Measurements from ENCODE around the gene RFC2. TPM values are rescaled to one million over a fixed set of nuclear protein-coding genes. Genes with fewer than 3 reads are reported as not detected.
A peak's percentile ranks its signal among the peaks of the same experiment; 100 is the strongest.

RFC2 gene
- total and polyA plus RNA-seq, 10 of the 15 experiments (the other 5 are each of a cell fraction or from before 2014, with no cell fraction given): 25.8 to 145 (median 90.9) TPM

DNA sequence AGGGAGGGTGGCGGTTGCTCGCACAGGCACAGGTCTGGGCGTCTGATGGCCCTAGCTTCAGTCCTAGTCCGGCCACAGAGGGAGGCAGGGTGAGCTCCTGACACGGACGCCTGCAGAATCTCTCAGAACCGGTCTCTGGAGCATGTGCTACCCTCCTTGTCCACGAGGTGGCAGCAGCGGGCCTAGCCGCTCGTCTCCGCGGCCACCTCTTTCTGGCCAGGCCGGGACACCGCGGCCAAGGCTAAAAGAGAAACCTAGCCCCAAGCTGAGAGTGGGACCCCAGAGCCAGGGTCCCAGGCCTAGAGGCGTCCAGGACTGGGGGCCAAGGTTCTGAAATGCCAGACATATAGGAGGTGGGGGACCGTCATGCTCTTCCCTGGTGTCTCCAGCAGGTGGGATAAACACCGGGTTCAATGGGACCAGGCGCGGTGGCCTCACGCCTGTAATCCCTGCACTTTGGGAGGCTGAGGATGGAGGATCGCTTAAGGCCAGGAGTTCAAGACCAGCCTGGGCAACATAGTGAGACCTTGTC lies 47.5 kb downstream of the RFC2 start (continued):
- no peak for TF ChIP-seq NR2C2 (IDR thresholded peaks at IDR 0.05; ENCODE audit: borderline replicate concordance, control insufficient read depth, insufficient read length, low read depth)
- no peak for TF ChIP-seq YBX1 (IDR thresholded peaks at IDR 0.05)
- no peak for TF ChIP-seq SMAD1 (IDR thresholded peaks at IDR 0.05; ENCODE audit: low read depth, partially characterized antibody)
- peak in 1 of 2 experiments; percentile 30; a peak in 1 of 4 replicates for TF ChIP-seq BHLHE40 (IDR thresholded peaks at IDR 0.05; ENCODE audit: borderline replicate concordance in 1 of 2, low read depth in 2 of 2, low read length in 1 of 2)
- TF ChIP-seq KLF5 (IDR thresholded peaks at IDR 0.05; ENCODE audit: partially characterized antibody): peak; percentile 46
- no peak for TF ChIP-seq MAX (IDR thresholded peaks at IDR 0.05; ENCODE audit: low read depth, low read length)
- TF ChIP-seq CUX1 (IDR thresholded peaks at IDR 0.05; ENCODE audit: insufficient replicate concordance, low read depth, low read length): no peak
- TF ChIP-seq KDM1A (IDR thresholded peaks at IDR 0.05; ENCODE audit: borderline replicate concordance): no peak
- TF ChIP-seq CEBPB (IDR thresholded peaks at IDR 0.05; ENCODE audit: borderline replicate concordance in 1 of 2, low read depth in 2 of 2, low read length in 2 of 2): no peak
- no peak; the same call in 1 of the 2 replicates for TF ChIP-seq NRF1 (conservative IDR thresholded peaks at IDR 0.05; ENCODE audit: low read depth, low read length)
- TF ChIP-seq NR2C1 (IDR thresholded peaks at IDR 0.05): no peak
- no peak for TF ChIP-seq NFXL1 (IDR thresholded peaks at IDR 0.05; ENCODE audit: borderline replicate concordance)
- TF ChIP-seq, protein P1, sequence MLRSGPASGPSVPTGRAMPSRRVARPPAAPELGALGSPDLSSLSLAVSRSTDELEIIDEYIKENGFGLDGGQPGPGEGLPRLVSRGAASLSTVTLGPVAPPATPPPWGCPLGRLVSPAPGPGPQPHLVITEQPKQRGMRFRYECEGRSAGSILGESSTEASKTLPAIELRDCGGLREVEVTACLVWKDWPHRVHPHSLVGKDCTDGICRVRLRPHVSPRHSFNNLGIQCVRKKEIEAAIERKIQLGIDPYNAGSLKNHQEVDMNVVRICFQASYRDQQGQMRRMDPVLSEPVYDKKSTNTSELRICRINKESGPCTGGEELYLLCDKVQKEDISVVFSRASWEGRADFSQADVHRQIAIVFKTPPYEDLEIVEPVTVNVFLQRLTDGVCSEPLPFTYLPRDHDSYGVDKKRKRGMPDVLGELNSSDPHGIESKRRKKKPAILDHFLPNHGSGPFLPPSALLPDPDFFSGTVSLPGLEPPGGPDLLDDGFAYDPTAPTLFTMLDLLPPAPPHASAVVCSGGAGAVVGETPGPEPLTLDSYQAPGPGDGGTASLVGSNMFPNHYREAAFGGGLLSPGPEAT (IDR thresholded peaks at IDR 0.05; ENCODE audit: low read depth): no peak
- TF ChIP-seq RFX5 (IDR thresholded peaks at IDR 0.05; ENCODE audit: low read depth, low read length): no peak
- TF ChIP-seq, protein P2, sequence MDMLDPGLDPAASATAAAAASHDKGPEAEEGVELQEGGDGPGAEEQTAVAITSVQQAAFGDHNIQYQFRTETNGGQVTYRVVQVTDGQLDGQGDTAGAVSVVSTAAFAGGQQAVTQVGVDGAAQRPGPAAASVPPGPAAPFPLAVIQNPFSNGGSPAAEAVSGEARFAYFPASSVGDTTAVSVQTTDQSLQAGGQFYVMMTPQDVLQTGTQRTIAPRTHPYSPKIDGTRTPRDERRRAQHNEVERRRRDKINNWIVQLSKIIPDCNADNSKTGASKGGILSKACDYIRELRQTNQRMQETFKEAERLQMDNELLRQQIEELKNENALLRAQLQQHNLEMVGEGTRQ (IDR thresholded peaks at IDR 0.05; ENCODE audit: borderline replicate concordance, low read depth, low read length): no peak
- no peak for TF ChIP-seq MEF2B (IDR thresholded peaks at IDR 0.05; ENCODE audit: partially characterized antibody, poor library complexity, severe bottlenecking)
- TF ChIP-seq CHD4 (IDR thresholded peaks at IDR 0.05): no peak
- peak; percentile 67; the same call in 1 of the 2 replicates for TF ChIP-seq WRNIP1 (IDR thresholded peaks at IDR 0.05; ENCODE audit: borderline replicate concordance, low read depth, low read length)
- TF ChIP-seq SREBF1 (IDR thresholded peaks at IDR 0.05; ENCODE audit: low read length): no peak
- no peak for TF ChIP-seq ATF3 (IDR thresholded peaks at IDR 0.05; ENCODE audit: borderline replicate concordance, extremely low read depth, low read depth, low read length)
- TF ChIP-seq STAT1 (conservative IDR thresholded peaks at IDR 0.05): no peak; the same call in 1 of the 2 replicates
